ENCODE results near the gene FUT3.
"Not testable (repeated sequence)": the region's sequence is repeated elsewhere in the genome, so short reads cannot be mapped to it uniquely, and the experiment has no call there.

FUT3 gene

GRCh38 chr19:5881543-5882299, 30.5 kb upstream of the FUT3 start:
- DNase-seq: no peak

DNA sequence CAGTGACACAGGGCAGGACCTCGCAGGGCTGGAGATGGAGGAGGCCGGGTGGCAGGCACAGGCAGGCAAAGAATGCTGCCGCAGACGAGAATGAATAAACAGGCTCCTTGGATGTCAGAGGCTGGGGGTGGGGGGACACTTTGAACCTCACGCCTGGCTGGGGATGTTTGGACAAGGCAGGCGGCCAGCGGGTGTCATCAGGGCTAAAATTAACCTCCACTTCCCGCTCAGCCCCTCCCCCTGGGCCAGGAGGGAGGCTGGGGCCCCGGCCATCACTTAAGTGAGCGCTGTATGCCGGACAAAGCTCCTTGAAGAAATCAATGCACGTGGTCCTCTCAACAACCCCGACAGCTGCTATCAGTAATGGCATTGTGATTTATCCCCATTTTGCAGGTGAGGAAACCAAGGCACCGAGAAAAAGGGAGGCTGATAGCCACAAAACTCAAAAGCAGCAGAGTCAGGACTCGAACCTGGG, 29.4 kb upstream of the FUT3 start:
- DNase-seq: no peak

DNA sequence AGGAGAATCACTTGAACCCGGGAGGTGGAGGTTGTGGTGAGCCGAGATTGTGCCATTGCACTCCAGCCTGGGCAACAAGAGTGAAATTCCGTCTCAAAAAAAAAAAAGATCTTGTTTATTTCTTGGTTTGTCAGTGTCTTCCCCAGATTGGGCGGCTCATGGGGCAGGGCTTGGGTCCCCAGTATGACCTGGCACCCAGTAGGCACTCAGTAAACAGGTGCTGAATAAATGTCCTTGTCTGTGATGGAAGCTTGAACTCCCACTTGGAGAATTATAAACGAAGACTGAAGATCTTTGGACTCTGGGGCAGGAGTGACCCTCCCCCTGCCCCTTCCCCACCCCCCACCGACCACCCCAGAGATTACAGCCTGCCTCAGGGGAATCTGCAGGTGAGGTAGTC, 28.9 kb upstream of the FUT3 start:
- no peak for DNase-seq

GRCh38 chr19:5877882-5878281, 26.6 kb upstream of the FUT3 start:
- DNase-seq: no peak

GRCh38 chr19:5877427-5877826, 26.2 kb upstream of the FUT3 start:
- DNase-seq: no peak

DNA sequence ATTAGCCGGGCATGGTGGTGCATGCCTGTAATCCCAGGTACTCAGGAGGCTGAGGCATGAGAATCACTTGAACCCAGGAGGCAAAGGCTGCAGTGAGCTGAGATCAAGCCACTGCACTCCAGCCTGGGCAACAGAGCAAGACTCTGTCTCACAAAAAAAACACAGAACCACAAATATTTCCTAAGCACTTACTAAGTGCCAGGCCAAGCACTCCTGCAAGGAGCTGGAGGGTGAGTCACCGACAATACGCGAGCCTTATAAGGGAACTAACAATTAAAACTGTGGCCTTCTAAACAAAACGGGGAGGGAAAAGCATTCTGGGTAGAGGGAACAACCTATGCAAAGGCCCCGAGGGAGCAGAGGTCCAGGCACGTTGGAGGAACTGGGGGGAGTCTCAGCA, 23.2 kb upstream of the FUT3 start:
- DNase-seq: not testable (repeated sequence)

GRCh38 chr19:5873617-5874199, 22.5 kb upstream of the FUT3 start:
- no peak for DNase-seq

GRCh38 chr19:5870986-5871394, 19.7 kb upstream of the FUT3 start:
- DNase-seq: no peak

DNA sequence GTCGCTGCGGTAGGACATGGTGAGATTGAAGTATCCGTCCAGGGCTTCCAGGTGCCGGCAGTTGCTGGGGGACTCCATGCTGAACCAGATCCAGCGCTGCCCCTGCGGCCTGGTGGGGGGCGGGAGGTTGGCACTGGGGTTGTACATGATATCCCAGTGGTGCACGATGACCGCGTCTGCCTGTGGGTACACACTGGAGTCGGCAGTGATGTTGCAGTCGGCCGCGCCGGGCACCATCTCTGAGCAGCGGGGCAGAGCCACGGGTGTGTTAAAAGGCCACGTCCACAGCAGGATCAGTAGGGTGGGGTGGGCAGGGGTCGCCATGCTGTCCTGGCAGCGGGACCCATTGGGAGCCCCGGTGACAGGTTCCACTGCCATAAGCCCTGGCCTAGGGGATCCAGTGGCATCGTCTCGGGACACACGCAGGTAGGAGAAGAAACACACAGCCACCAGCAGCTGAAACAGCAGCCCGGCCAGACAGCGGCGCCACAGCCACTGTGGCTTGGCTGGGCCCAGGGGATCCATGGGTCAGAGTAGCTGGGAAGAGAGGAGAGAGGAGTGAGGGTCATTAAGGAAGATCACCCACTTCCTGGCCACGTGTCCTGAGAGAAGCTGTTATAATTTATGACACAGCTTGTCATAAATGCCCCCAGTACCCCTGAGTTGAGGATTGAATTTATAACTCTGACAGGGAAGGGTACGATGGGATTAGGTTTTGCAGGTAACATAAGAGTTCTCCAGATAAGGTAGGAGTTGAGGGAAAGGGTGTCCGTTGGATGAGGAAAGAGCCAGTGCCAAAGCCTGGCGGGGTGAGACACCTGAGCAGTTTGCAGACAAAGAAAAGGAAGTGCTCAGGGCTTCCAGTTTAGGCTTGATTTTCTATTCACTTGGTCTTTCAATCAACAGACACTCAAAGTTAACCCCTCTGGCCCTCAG, 16.2 kb upstream of the FUT3 start:
- DNase-seq: no peak

DNA sequence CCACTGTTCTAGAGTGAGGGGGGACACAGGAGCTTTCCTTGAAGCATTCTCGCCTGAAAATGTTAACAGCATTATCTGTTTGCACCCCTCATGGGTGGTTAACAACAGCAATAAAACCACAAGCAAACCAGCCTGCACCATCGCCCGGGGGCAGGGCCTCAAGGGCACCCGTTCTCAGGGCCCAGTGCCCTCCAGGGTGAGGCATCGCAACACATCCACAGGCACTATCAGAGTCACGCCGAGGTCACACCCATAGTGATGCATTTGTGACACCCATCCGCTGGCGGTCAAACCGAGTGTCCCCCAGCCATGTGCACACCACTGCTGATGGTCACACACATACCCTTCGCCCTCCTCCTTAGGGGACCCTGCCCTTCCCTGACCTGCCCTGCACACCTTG, 14.5 kb upstream of the FUT3 start:
- DNase-seq: no peak

DNA sequence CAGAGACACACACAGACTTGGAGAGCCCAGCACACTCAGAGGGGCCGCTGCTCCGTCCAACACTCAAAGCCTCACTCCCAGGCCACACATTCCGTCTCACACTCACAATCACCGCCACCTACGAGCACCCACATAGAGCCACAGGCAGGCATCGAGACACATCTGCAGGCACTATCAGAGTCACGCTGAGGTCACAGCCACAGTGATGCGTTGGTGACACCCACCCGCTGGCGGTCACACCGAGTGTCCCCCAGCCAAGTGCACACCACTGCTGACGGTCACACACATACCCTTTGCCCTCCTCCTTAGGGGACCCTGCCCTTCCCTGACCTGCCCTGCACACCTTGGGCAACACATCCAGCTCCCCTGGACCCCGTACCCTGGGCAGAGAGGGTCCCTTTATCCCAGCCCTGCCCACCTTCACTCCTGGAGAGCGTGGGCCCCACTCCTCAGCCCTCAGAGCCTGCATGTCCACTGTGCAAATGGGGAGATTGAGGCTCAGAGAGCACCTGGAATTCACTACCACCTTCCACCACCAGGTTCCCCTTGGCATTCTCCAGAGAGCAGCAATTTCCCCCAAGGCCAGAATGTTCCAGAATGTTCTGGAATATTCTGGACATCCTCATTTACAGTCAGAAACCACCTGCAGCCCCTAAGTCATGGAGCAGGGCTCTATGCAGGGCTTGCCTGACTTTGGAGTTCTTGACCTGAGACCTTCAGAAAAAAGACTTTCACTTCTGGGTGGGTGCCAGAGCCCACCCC, 13.7 kb upstream of the FUT3 start:
- no peak for DNase-seq

GRCh38 chr19:5864013-5864720, 12.9 kb upstream of the FUT3 start:
- DNase-seq: no peak

GRCh38 chr19:5863030-5863665, 11.9 kb upstream of the FUT3 start:
- no peak for DNase-seq

DNA sequence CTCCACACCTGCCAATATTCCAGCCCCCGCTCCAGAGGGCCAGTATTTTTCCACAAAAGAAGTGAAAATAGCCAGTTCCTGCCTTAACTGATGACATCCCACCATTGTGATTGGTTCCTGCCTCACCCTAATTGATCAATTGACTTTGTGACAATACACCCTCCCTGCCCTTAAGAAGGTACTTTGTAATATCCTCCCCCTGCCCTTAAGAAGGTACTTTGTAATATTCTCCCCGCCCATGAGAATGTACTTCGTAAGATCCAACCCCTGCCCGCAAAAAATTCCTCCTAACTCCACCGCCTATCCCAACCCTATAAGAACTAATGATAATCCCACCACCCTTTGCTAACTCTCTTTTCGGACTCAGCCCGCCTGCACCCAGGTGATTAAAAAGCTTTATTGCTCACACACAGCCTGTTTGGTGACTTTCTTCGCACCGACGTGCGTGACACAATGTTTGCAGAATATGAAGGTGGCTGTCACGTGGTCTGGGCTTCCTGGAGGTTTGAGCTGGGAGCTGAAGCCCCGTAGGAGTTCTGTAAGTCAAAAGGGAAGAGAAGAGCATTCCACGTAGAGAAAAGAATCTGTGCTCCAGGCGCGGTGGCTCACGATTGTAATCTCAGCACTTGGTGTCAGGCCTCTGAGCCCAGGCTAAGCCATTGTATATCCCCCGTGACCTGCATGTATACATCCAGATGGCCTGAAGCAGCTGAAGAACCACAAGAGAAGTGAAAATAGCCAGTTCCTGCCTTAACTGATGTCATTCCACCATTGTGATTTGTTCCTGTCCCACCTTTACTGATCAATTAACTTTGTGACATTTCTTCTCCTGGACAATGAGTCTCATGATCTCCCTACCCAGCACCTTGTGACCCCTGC, 6.2 kb upstream of the FUT3 start:
- no peak for DNase-seq

DNA sequence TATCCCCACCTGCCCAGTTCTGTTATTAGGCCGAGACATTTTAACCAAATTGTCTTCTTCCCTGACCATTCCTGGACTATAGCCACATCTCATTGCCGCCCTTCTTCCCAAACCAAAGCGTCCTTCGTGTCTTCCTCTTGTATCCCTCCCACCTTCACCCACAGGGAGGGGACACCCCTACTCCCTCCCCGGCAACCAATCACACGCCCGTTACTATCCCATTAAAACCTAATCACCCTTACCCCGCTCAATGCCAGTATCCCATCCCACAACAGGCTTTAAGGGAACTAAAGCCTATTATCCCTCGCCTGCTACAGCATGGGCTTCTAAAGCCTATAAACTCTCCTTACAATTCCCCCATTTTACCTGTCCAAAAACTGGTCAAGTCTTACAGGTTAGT, 3.9 kb upstream of the FUT3 start:
- DNase-seq: not testable (repeated sequence)

DNA sequence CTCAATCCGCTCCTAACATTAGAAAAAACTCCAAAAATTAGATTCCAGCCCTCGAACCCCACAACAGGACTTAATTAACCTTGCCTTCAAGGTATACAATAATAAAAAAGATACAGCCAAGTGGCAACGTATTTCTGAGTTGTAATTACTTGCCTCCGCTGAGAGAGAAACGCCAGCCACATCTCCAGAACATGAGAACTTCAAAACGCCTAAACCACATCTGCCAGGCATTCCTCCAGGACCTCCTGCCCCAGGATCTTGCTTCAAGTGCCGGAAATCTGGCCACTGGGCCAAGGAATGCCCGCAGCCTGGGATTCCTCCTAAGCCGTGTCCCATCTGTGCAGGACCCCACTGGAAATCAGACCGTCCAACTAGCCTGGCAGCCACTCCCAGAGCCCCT, 2.9 kb upstream of the FUT3 start:
- DNase-seq: not testable (repeated sequence)

- DNase-seq: no peak
Measured at GRCh38 chr19:5850743-5851293, 431 bp downstream of the FUT3 start.

- no peak for DNase-seq
Measured at GRCh38 chr19:5850189-5850588, 1.1 kb downstream of the FUT3 start.

DNA sequence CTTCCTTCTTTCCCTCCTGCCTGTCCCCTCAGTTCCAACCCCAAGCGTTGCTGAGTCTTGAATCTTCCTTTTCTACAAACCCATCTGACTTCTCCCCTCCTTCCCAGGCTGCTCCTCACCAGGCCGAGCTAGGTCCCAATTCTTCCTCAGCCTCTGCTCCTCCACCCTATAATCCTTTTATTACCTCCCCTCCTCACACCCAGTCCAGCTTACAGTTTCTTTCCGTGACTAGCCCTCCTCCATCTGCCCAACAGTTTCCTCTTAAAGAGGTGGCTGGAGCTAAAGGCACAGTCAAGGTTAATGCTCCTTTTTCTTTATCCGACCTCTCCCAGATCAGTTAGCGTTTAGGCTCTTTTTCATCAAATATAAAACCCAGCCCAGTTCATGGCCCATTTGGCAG, 2.6 kb downstream of the FUT3 start:
- DNase-seq: not testable (repeated sequence)

GRCh38 chr19:5847846-5848245, 3.4 kb downstream of the FUT3 start:
- not testable (repeated sequence) for DNase-seq

Data from CD4-positive, alpha-beta T cell treated with Interleukin-4 for 1 hour (primary cell).